Mesothelial cell of epicardium (in vitro differentiated cells): Measurements from ENCODE around the gene COMT. TPM values are rescaled to one million over a fixed set of nuclear protein-coding genes. Genes with fewer than 3 reads are reported as not detected.

Experiments
- DNase-seq, 2 experiments: peaks; one replicate each; pipeline ENCODE4 v3.0.0; 2021; ENCODE audit warnings: low spot score in 2 of 2; ENCODE audit not compliant: unreplicated experiment in 2 of 2
- H3K27ac Mint-ChIP-seq: 2 replicates; pipeline ENCODE4 v1.8.0; 2021; ENCODE audit warnings: mixed read lengths
- H3K27me3 Mint-ChIP-seq: 2 replicates; pipeline ENCODE4 v1.8.0; 2021; ENCODE audit warnings: low read depth, mixed read lengths
- H3K36me3 Mint-ChIP-seq: 2 replicates; pipeline ENCODE4 v1.8.0; 2021; ENCODE audit warnings: mixed read lengths
- H3K4me1 Mint-ChIP-seq: 2 replicates; pipeline ENCODE4 v1.8.0; 2021; ENCODE audit warnings: mixed read lengths
- H3K4me3 Mint-ChIP-seq: 2 replicates; pipeline ENCODE4 v1.8.0; 2021; ENCODE audit warnings: mild to moderate bottlenecking, moderate library complexity, mixed read lengths
- H3K9me3 Mint-ChIP-seq: 2 replicates; pipeline ENCODE4 v1.8.0; 2021; ENCODE audit warnings: mixed read lengths
- total RNA-seq: library from RNA; stranded (reverse); gene quantifications from 3 replicates; pipeline ENCODE4 v1.2.1, GENCODE V29; 2021
- TF ChIP-seq, protein P1 (sequence below): fragments of 200-600 bp; sonication (generic); IDR thresholded peaks from one replicate; pipeline ENCODE4 v1.5.0; 2021; ENCODE audit warnings: antibody characterized with exemption; ENCODE audit not compliant: unreplicated experiment

The COMT gene
- total RNA-seq, 1 donor from 2014 or later = 93.5 TPM

DNA sequence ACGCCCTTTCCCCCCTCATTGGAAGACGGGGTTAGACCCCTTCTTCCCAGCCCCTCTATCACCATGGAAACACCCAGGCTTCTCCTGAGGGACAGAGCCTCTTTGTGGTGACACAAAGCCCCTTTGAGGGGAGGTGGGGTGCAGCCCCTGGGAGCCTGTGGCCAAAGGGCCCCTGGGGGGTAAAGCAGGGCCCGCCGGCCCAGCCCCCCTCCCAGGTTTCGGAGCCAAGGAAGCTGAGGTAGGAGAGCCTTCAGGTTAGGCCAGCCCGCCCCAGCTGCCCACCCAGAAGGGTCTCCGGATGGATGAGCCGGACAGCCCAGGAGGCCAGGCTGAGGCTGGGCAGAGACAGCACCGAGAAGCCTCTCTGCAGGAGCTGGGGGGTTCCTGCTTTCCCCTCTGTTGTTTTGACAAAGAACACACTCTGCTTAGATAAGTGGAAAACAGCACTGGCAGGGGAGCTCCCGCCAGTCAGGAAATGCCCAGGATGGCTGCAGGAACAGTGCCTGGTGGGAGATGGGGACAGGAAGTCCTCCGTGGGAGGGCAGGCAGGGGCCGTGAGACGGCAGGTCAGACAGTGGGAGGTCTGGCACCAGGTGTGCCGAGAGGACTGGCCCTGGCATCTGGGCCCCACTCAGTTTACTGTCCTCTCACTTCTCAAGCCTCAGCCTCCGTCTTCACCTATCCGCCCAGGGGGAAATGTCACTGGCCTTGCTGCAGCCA is 56.8 kb downstream of the COMT start:
- Mint-ChIP-seq H3K27me3 (no peaks in the 10 kb centered on the region), H3K9me3 (peaks cover 6% of the 10 kb centered on the region), H3K36me3 (no peaks in the 10 kb centered on the region), H3K4me1 (peaks cover 7% of the 10 kb centered on the region), H3K27ac (no peak overlapping the region), H3K4me3 (no peak overlapping the region)
- TF ChIP-seq, protein P1, sequence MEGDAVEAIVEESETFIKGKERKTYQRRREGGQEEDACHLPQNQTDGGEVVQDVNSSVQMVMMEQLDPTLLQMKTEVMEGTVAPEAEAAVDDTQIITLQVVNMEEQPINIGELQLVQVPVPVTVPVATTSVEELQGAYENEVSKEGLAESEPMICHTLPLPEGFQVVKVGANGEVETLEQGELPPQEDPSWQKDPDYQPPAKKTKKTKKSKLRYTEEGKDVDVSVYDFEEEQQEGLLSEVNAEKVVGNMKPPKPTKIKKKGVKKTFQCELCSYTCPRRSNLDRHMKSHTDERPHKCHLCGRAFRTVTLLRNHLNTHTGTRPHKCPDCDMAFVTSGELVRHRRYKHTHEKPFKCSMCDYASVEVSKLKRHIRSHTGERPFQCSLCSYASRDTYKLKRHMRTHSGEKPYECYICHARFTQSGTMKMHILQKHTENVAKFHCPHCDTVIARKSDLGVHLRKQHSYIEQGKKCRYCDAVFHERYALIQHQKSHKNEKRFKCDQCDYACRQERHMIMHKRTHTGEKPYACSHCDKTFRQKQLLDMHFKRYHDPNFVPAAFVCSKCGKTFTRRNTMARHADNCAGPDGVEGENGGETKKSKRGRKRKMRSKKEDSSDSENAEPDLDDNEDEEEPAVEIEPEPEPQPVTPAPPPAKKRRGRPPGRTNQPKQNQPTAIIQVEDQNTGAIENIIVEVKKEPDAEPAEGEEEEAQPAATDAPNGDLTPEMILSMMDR = no peak
- DNase-seq = no peak

GRCh38 chr22:19998991-19999820 is 57.6 kb downstream of the COMT start:
- Mint-ChIP-seq H3K4me3 (no peak overlapping the region), H3K9me3 (peaks cover 14% of the 10 kb centered on the region), H3K4me1 (peaks cover 7% of the 10 kb centered on the region), H3K27ac (no peak overlapping the region), H3K27me3 (no peaks in the 10 kb centered on the region), H3K36me3 (no peaks in the 10 kb centered on the region)
- TF ChIP-seq, protein P1 = no peak
- no peak for DNase-seq

DNA sequence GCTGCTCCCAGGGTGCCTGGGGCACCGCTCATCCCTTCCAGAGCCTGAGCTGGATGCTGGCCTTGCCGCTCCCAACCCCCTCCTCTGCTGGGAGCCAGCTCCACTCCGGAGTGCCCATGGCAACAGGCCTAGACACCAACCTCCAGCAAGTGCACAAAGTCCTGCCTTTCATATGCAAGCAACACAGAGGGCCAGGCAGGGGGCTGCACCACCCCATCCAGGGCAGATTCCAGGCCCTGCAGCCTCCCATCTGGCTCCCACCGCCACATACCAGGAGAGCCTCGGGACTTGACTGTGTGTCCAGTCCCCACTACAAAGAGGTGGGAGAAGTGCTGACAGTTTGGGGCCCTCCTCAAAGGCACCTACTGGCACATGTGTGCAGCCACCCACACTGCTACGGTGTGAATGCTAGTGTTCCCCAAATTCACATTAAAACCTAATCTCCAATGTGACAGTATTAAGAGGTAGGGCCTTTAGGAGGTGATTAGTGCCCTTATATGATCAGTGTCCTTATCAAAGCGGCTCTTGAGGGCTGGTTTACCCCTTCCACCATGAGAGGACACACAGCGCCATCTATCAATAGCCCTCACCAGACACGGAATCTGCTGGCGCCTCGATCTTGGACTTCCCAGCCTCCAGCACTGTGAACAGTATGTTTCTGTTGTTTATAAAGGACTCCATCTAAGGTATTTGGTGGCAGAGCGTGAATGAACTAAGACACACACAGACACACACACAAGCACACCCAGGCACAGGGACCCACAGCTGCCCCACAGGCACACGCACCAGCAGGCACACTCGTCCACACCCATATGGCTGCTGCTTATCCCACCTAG is 58.9 kb downstream of the COMT start:
- no peak for DNase-seq
- Mint-ChIP-seq H3K4me3 (no peak overlapping the region), H3K36me3 (no peaks in the 10 kb centered on the region), H3K27me3 (no peaks in the 10 kb centered on the region), H3K9me3 (peaks cover 24% of the 10 kb centered on the region), H3K27ac (no peak overlapping the region), H3K4me1 (peaks cover 7% of the 10 kb centered on the region)
- TF ChIP-seq, protein P1 = no peak

DNA sequence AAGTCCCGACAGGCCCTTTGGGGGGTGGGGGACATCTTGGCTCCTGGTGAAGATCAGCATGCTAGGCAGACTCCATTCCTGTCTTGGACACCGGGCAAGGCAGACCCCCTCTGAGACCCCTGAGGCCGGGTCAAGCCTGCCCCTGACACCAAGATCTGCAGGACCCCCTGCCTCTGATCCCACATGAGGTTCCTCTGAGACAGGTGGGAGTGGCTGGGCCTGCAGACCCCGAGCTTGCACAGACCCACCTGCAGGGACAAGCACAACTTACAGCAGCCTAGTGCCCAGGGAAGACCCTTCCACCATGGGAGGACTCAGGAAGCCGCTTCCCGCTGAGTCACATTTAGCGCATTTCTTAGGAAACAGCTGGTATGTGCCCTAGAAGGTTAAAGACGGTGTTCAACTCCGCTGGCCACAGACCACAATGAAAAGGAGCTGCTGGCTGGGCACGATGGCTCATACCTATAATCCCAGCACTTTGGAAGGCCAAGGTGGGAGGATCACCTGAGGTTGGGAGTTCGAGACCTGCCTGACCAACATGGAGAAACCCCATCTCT is 59.6 kb downstream of the COMT start:
- no peak overlapping the region for H3K27ac Mint-ChIP-seq
- TF ChIP-seq, protein P1 = no peak
- no peak overlapping the region for H3K4me3 Mint-ChIP-seq
- peaks cover 28% of the 10 kb centered on the region for H3K9me3 Mint-ChIP-seq
- H3K36me3 Mint-ChIP-seq = no peaks in the 10 kb centered on the region
- no peak for DNase-seq
- peaks cover 7% of the 10 kb centered on the region for H3K4me1 Mint-ChIP-seq
- no peaks in the 10 kb centered on the region for H3K27me3 Mint-ChIP-seq

GRCh38 chr22:20002128-20002527 is 60.6 kb downstream of the COMT start:
- TF ChIP-seq, protein P1 = no peak
- H3K27me3 Mint-ChIP-seq = no peaks in the 10 kb centered on the region
- no peak overlapping the region for H3K4me3 Mint-ChIP-seq
- H3K4me1 Mint-ChIP-seq = peaks cover 7% of the 10 kb centered on the region
- no peak for DNase-seq
- H3K27ac Mint-ChIP-seq = no peak overlapping the region
- H3K36me3 Mint-ChIP-seq = no peaks in the 10 kb centered on the region
- peaks cover 28% of the 10 kb centered on the region for H3K9me3 Mint-ChIP-seq
